Naive thymus-derived CD4-positive, alpha-beta T cell (primary cell): ENCODE results near the gene TNFRSF13B. TPM values are rescaled to one million over a fixed set of nuclear protein-coding genes. Genes with fewer than 3 reads are reported as not detected.

Experiments
- ATAC-seq: fragments of 150-1000 bp; cut with Tn5 transposase; 2 replicates; pipeline ENCODE4 v1.10.0; 2021; ENCODE audit warnings: mild to moderate bottlenecking, moderate library complexity
- CTCF ChIA-PET: fragments of 350-600 bp; sonication (Branson Sonifier 250); formaldehyde crosslinking; loops from one replicate; lab custom pipeline; 2021; ENCODE audit warnings: antibody characterized with exemption; lab: Charles Lee
- POLR2A ChIA-PET: fragments of 350-600 bp; sonication (Branson Sonifier 250); formaldehyde crosslinking; loops from one replicate; lab custom pipeline; 2021; ENCODE audit warnings: antibody characterized with exemption, inconsistent platforms; lab: Charles Lee
- DNase-seq, 9 donors: peaks; one replicate each; pipeline versions ENCODE4 v3.0.0 to v3.0.0-alpha.2; 2020 to 2022; ENCODE audit warnings: mixed read lengths in 1 of 9
- H3K27ac ChIP-seq: one replicate; pipeline ENCODE4 v1.7.0; 2013; ENCODE audit warnings: mild to moderate bottlenecking, low read depth, low read length, moderate library complexity
- H3K27me3 ChIP-seq, 2 donors: one replicate each; pipeline ENCODE4 v1.7.0; 2013; ENCODE audit warnings: low read length in 2 of 2, mild to moderate bottlenecking in 2 of 2, moderate library complexity in 2 of 2; ENCODE audit not compliant: control insufficient read depth in 2 of 2, insufficient read depth in 2 of 2
- H3K36me3 ChIP-seq, 3 experiments: 1 replicate in 2 of 3; 2 replicates in 1 of 3; pipeline ENCODE4 v1.7.0; 2013; ENCODE audit warnings: low read length in 3 of 3, mild to moderate bottlenecking in 3 of 3, moderate library complexity in 1 of 3; ENCODE audit not compliant: insufficient read depth in 3 of 3, control insufficient read depth in 2 of 3
- H3K4me1 ChIP-seq, 2 donors: one replicate each; pipeline ENCODE4 v1.7.0; 2013; ENCODE audit warnings: low read length in 2 of 2, mild to moderate bottlenecking in 2 of 2, moderate library complexity in 1 of 2; ENCODE audit not compliant: control insufficient read depth in 2 of 2, insufficient read depth in 2 of 2
- H3K4me3 ChIP-seq: 2 replicates; pipeline ENCODE4 v1.7.0; 2013; ENCODE audit warnings: mild to moderate bottlenecking, low read length
- H3K9me3 ChIP-seq, 3 experiments: 1 replicate in 2 of 3; 2 replicates in 1 of 3; pipeline ENCODE4 v1.7.0; 2013; ENCODE audit warnings: low read length in 3 of 3; ENCODE audit not compliant: control insufficient read depth in 2 of 3
- H3K27ac Mint-ChIP-seq, 9 donors: one replicate each; pipeline ENCODE4 v1.8.0; 2020 to 2022; ENCODE audit warnings: mixed read lengths in 9 of 9, mild to moderate bottlenecking in 8 of 9, moderate library complexity in 5 of 9, inconsistent platforms in 2 of 9
- H3K27me3 Mint-ChIP-seq, 5 donors: one replicate each; pipeline ENCODE4 v1.8.0; 2021 to 2022; ENCODE audit warnings: mixed read lengths in 5 of 5, mild to moderate bottlenecking in 1 of 5
- H3K36me3 Mint-ChIP-seq, 5 donors: one replicate each; pipeline ENCODE4 v1.8.0; 2020 to 2022; ENCODE audit warnings: mixed read lengths in 5 of 5, mild to moderate bottlenecking in 3 of 5, inconsistent platforms in 1 of 5
- H3K4me1 Mint-ChIP-seq, 7 donors: one replicate each; pipeline ENCODE4 v1.8.0; 2020 to 2022; ENCODE audit warnings: mixed read lengths in 7 of 7, mild to moderate bottlenecking in 3 of 7, inconsistent platforms in 1 of 7
- H3K4me3 Mint-ChIP-seq, 10 donors: one replicate each; pipeline ENCODE4 v1.8.0; 2020 to 2022; ENCODE audit warnings: mild to moderate bottlenecking in 10 of 10, mixed read lengths in 10 of 10, moderate library complexity in 6 of 10, inconsistent platforms in 2 of 10
- H3K9me3 Mint-ChIP-seq, 11 donors: one replicate each; pipeline ENCODE4 v1.8.0; 2020 to 2022; ENCODE audit warnings: mixed read lengths in 11 of 11, mild to moderate bottlenecking in 4 of 11, inconsistent platforms in 1 of 11, moderate library complexity in 1 of 11
- intact Hi-C, 2 donors: fragments of 100-400 bp; cut with micrococcal nuclease; formaldehyde crosslinking; loops; one replicate each; pipeline ENCODE4 v1.15.1; 2023
- polyA plus RNA-seq, 2 donors: library from polyadenylated mRNA; unstranded; fragments of 300-500 nt; fragmentation: Illumina TruSeq; gene quantifications; one replicate each; pipeline ENCODE4 v1.2.3, GENCODE V29; 2021
- total RNA-seq, 6 experiments: library from RNA in 5 of 6; stranded (reverse) in 5 of 6; gene quantifications; 1 replicate in 5 of 6; 2 replicates in 1 of 6; pipeline ENCODE4 v1.2.3 and lab custom pipeline; 2021 to 2026

Gene TNFRSF13B
- total RNA-seq (1 to 10 TPM in 2 of 5 experiments, under 1 TPM in 1, not detected in 2; 0.79 to 2.4 (median 1.9) TPM), polyA plus RNA-seq (under 1 TPM in 1 of 2 donors, not detected in 1; 0.21 TPM), total RNA-seq (lab: John Stamatoyannopoulos, UW) (not detected)

- no peaks in the 10 kb centered on the region for H3K36me3 ChIP-seq
- no peak within 1 kb of the TSS for H3K27ac ChIP-seq
- H3K9me3 ChIP-seq: no peaks in the 10 kb centered on the region
- no peaks in the 10 kb centered on the region for H3K4me1 ChIP-seq
- DNase-seq (no peak), ATAC-seq (peak; percentile 16)
- ChIA-PET POLR2A (no interaction called here), CTCF (no interaction called here)
- no peak within 1 kb of the TSS for H3K4me3 Mint-ChIP-seq
- H3K27me3 ChIP-seq: no peaks in the 10 kb centered on the region
- H3K9me3 Mint-ChIP-seq: no peaks in the 10 kb centered on the region
- peaks cover 0 to 14% (median 0%) of the 10 kb centered on the region in 5 donors for H3K27me3 Mint-ChIP-seq
- H3K27ac Mint-ChIP-seq: no peak within 1 kb of the TSS
- intact Hi-C loops: no loop called here
- H3K4me3 ChIP-seq: no peak within 1 kb of the TSS
- no peaks in the 10 kb centered on the region for H3K36me3 Mint-ChIP-seq
- H3K4me1 Mint-ChIP-seq: peaks cover 0 to 17% (median 0%) of the 10 kb centered on the region in 7 donors
Observed at GRCh38 chr17:16971458-16972338, at the start of gene TNFRSF13B. Gene TNFRSF13B, minus strand, starts transcription at chr17:16972118. Its CDS starts 43 bp downstream, at chr17:16972075.

DNA sequence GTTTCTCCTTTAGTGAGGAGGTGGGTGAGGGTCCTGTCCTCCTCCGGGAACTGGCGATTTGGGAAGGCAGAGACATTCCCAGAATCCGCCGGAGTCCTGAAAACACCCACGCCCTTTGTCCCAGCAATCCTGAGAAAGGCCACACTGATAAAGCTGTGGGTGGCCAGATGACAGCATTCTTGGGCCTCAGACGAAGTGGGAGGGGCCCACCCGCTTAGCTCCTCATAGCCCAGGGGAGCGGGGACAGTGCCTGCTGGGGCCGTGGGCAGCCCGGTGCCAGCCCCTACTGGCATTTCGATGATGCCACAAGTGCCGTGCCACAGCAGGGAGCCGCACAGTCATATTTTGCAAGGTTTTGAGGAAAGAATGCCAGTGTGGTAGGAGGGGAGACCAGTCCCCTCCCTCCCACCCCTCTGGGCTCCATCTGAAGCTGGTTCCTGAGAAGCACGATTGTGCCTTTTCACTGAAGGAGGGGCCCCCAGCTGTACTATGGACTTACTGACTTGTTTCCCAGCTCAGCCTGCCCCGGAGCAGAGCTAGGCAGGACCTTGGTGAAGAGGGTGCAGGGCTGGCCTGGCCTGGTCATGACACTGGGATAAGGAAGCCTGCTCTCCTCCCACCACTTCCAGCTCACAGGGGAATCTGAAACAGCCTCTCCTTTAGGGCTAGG is 49.4 kb upstream of the TNFRSF13B start:
- no peak overlapping the region for H3K4me3 ChIP-seq
- H3K4me3 Mint-ChIP-seq: no peak overlapping the region
- peaks cover 0 to 2% (median 0%) of the 10 kb centered on the region in 11 donors for H3K9me3 Mint-ChIP-seq
- DNase-seq (no peak), ATAC-seq (no peak)
- ChIA-PET CTCF (no interaction called here), POLR2A (no interaction called here)
- H3K27ac Mint-ChIP-seq: no peak overlapping the region
- H3K27me3 ChIP-seq: no peaks in the 10 kb centered on the region
- no peaks in the 10 kb centered on the region for H3K27me3 Mint-ChIP-seq
- peaks cover 15 to 19% (median 17%) of the 10 kb centered on the region in 7 donors for H3K4me1 Mint-ChIP-seq
- no peaks in the 10 kb centered on the region for H3K9me3 ChIP-seq
- no peak overlapping the region for H3K27ac ChIP-seq
- peaks cover 8 to 14% of the 10 kb centered on the region in 2 donors for H3K4me1 ChIP-seq
- H3K36me3 ChIP-seq: no peaks in the 10 kb centered on the region
- H3K36me3 Mint-ChIP-seq: no peaks in the 10 kb centered on the region
- intact Hi-C loops: no loop called here

GRCh38 chr17:17020821-17021193 is 48.9 kb upstream of the TNFRSF13B start:
- Histone ChIP-seq H3K36me3 (no peaks in the 10 kb centered on the region), H3K27me3 (no peaks in the 10 kb centered on the region), H3K27ac (no peak overlapping the region), H3K4me1 (peaks cover 12 to 14% of the 10 kb centered on the region in 2 donors), H3K9me3 (no peaks in the 10 kb centered on the region), H3K4me3 (no peak overlapping the region)
- DNase-seq: no peak
- Mint-ChIP-seq H3K4me3 (no peak overlapping the region), H3K36me3 (no peaks in the 10 kb centered on the region), H3K27me3 (no peaks in the 10 kb centered on the region), H3K4me1 (peaks cover 19 to 25% (median 21%) of the 10 kb centered on the region in 7 donors), H3K9me3 (peaks cover 0 to 2% (median 0%) of the 10 kb centered on the region in 11 donors), H3K27ac (no peak overlapping the region)
- POLR2A ChIA-PET: no interaction called here
- intact Hi-C loops: no loop called here
- CTCF ChIA-PET: no interaction called here
- no peak for ATAC-seq

- Mint-ChIP-seq H3K36me3 (no peaks in the 10 kb centered on the region), H3K27ac (no peak overlapping the region), H3K4me3 (no peak overlapping the region), H3K9me3 (peaks cover 0 to 4% (median 0%) of the 10 kb centered on the region in 11 donors), H3K27me3 (peaks cover 0 to 3% (median 0%) of the 10 kb centered on the region in 5 donors), H3K4me1 (peaks cover 22 to 33% (median 30%) of the 10 kb centered on the region in 7 donors)
- ATAC-seq (no peak), DNase-seq (no peak)
- intact Hi-C loops: no loop called here
- Histone ChIP-seq H3K9me3 (no peaks in the 10 kb centered on the region), H3K4me3 (no peak overlapping the region), H3K27ac (no peak overlapping the region), H3K27me3 (no peaks in the 10 kb centered on the region), H3K36me3 (no peaks in the 10 kb centered on the region), H3K4me1 (peaks cover 12 to 19% of the 10 kb centered on the region in 2 donors)
- ChIA-PET CTCF (interaction anchor here (0.8 kb wide), 1 partner anchor 25 kb away, joined by 3 read pairs; no protein-coding TSS in a partner anchor), POLR2A (interaction anchor here (0.6 kb wide), 1 partner anchor 926 kb away, joined by 3 read pairs; no protein-coding TSS in a partner anchor)
Observed at GRCh38 chr17:17019891-17020456, 48.1 kb upstream of the TNFRSF13B start.

GRCh38 chr17:17019430-17019762 is 47.5 kb upstream of the TNFRSF13B start:
- Histone ChIP-seq H3K4me1 (peaks cover 12 to 20% of the 10 kb centered on the region in 2 donors), H3K9me3 (no peaks in the 10 kb centered on the region), H3K36me3 (no peaks in the 10 kb centered on the region), H3K27ac (no peak overlapping the region), H3K4me3 (no peak overlapping the region), H3K27me3 (no peaks in the 10 kb centered on the region)
- no peak for DNase-seq
- ChIA-PET CTCF (interaction anchor here (0.8 kb wide), 1 partner anchor 26 kb away, joined by 3 read pairs; no protein-coding TSS in a partner anchor), POLR2A (no interaction called here)
- H3K4me3 Mint-ChIP-seq: no peak overlapping the region
- intact Hi-C loops: no loop called here
- no peak overlapping the region for H3K27ac Mint-ChIP-seq
- no peaks in the 10 kb centered on the region for H3K36me3 Mint-ChIP-seq
- H3K9me3 Mint-ChIP-seq: peaks cover 0 to 4% (median 0%) of the 10 kb centered on the region in 11 donors
- peaks cover 22 to 34% (median 31%) of the 10 kb centered on the region in 7 donors for H3K4me1 Mint-ChIP-seq
- peaks cover 0 to 3% (median 0%) of the 10 kb centered on the region in 5 donors for H3K27me3 Mint-ChIP-seq
- ATAC-seq: no peak

- peaks cover 0 to 3% (median 0%) of the 10 kb centered on the region in 5 donors for H3K27me3 Mint-ChIP-seq
- H3K4me3 Mint-ChIP-seq: peak overlapping the region in 1 of 10 donors; percentile 54
- Histone ChIP-seq H3K27me3 (no peaks in the 10 kb centered on the region), H3K4me1 (peaks cover 12 to 20% of the 10 kb centered on the region in 2 donors), H3K4me3 (no peak overlapping the region), H3K36me3 (no peaks in the 10 kb centered on the region), H3K27ac (no peak overlapping the region), H3K9me3 (no peaks in the 10 kb centered on the region)
- intact Hi-C loops: no loop called here
- DNase-seq (no peak), ATAC-seq (no peak)
- POLR2A ChIA-PET: no interaction called here
- H3K36me3 Mint-ChIP-seq: no peaks in the 10 kb centered on the region
- H3K4me1 Mint-ChIP-seq: peaks cover 22 to 34% (median 31%) of the 10 kb centered on the region in 7 donors
- H3K9me3 Mint-ChIP-seq: peaks cover 0 to 4% (median 0%) of the 10 kb centered on the region in 11 donors
- CTCF ChIA-PET: no interaction called here
- peak overlapping the region in 2 of 9 donors; percentile 22 to 36 for H3K27ac Mint-ChIP-seq
Observed at GRCh38 chr17:17018612-17019429, 46.9 kb upstream of the TNFRSF13B start.
